T follicular helper cell (primary cell): ENCODE measurements around the gene CGB8.
"Not testable (repeated sequence)": the region's sequence is repeated elsewhere in the genome, so short reads cannot be mapped to it uniquely, and the experiment has no call there.

ENCODE experiments used
- DNase-seq: peaks from one replicate; pipeline ENCODE4 v3.0.0-alpha.2; 2020; ENCODE audit warnings: low read depth

Gene CGB8

GRCh38 chr19:49030323-49030722 is 18.6 kb downstream of the CGB8 start:
- DNase-seq: not testable (repeated sequence)

- DNase-seq: not testable (repeated sequence)
Measured at GRCh38 chr19:49029749-49030148, 19.2 kb downstream of the CGB8 start.

GRCh38 chr19:49028686-49029085 is 20.2 kb downstream of the CGB8 start:
- not testable (repeated sequence) for DNase-seq

GRCh38 chr19:49025599-49025998 is 23.3 kb downstream of the CGB8 start:
- DNase-seq: not testable (repeated sequence)

- DNase-seq: not testable (repeated sequence)
Measured at GRCh38 chr19:49025088-49025487, 23.8 kb downstream of the CGB8 start.

- DNase-seq: not testable (repeated sequence)
Measured at GRCh38 chr19:49024233-49024632, 24.7 kb downstream of the CGB8 start, which contains the start of gene CGB3. Gene CGB3, minus strand, starts transcription at chr19:49024333. Its CDS starts 362 bp downstream, at chr19:49023971.

- no peak for DNase-seq
Measured at GRCh38 chr19:49022116-49022515, 26.8 kb downstream of the CGB8 start.

GRCh38 chr19:49020931-49021895 is 27.7 kb downstream of the CGB8 start:
- DNase-seq: no peak

GRCh38 chr19:49020342-49020741 is 28.6 kb downstream of the CGB8 start:
- DNase-seq: no peak

GRCh38 chr19:49019242-49019932 is 29.5 kb downstream of the CGB8 start:
- DNase-seq: peak; percentile 50

GRCh38 chr19:49018388-49019241 is 30.3 kb downstream of the CGB8 start:
- DNase-seq: not testable (repeated sequence)

GRCh38 chr19:49017666-49018351 is 31.1 kb downstream of the CGB8 start:
- DNase-seq: peak; percentile 49

GRCh38 chr19:49017041-49017665 is 31.8 kb downstream of the CGB8 start, which contains the start of gene LHB:
Gene LHB, minus strand, starts transcription at chr19:49017091. Its CDS starts 10 bp downstream, at chr19:49017081.
- DNase-seq: no peak

GRCh38 chr19:49016067-49016839 is 32.7 kb downstream of the CGB8 start:
- DNase-seq: no peak

- DNase-seq: no peak
Measured at GRCh38 chr19:49014870-49015255, 34.0 kb downstream of the CGB8 start.

GRCh38 chr19:49014123-49014869 is 34.6 kb downstream of the CGB8 start:
- no peak for DNase-seq

- DNase-seq: no peak
Measured at GRCh38 chr19:49011194-49011593, 37.7 kb downstream of the CGB8 start.

- DNase-seq: no peak
Measured at GRCh38 chr19:49010453-49010852, 38.5 kb downstream of the CGB8 start.

GRCh38 chr19:49009828-49010227 is 39.1 kb downstream of the CGB8 start:
- no peak for DNase-seq
